PC-9 (cell line): ENCODE data around the gene SKP1. TPM values are rescaled to one million over a fixed set of nuclear protein-coding genes. Genes with fewer than 3 reads are reported as not detected.

ENCODE experiments used
- BruUV-seq: library from RNA; stranded (reverse); fragments of 400-500 nt; replicated peaks from 2 replicates; lab custom pipeline; 2021; lab: Mats Ljungman, UMichigan
- CTCF ChIA-PET: fragments of 300-600 bp; sonication (Branson Sonifier 250); formaldehyde crosslinking; loops from one replicate; lab custom pipeline; 2022; ENCODE audit warnings: antibody characterized with exemption; lab: Charles Lee
- POLR2A ChIA-PET: fragments of 300-600 bp; sonication (Branson Sonifier 250); formaldehyde crosslinking; loops from one replicate; lab custom pipeline; 2022; ENCODE audit warnings: antibody characterized with exemption; ENCODE audit not compliant: unreplicated experiment; lab: Charles Lee
- DNase-seq, 2 experiments: peaks; one replicate each; pipeline versions ENCODE4 v3.0.0 to v3.0.0-alpha.2; 2015 to 2022; ENCODE audit warnings: mixed read lengths in 1 of 2
- H2AFZ ChIP-seq: fragments of 200-600 bp; sonication (generic); 2 replicates; pipeline ENCODE4 v1.8.1; 2017; ENCODE audit warnings: antibody characterized with exemption
- H3F3A ChIP-seq: fragments of 200-600 bp; sonication (generic); 2 replicates; pipeline ENCODE4 v1.8.1; 2017; ENCODE audit warnings: antibody characterized with exemption, mild to moderate bottlenecking, low read depth; ENCODE audit not compliant: insufficient read depth
- H3K27ac ChIP-seq: fragments of 200-600 bp; sonication (generic); 2 replicates; pipeline ENCODE4 v1.6.1; 2016; ENCODE audit warnings: mixed run types
- H3K27me3 ChIP-seq: fragments of 200-600 bp; sonication (generic); 2 replicates; pipeline ENCODE4 v1.6.1; 2016; ENCODE audit warnings: low read depth, mixed run types; ENCODE audit not compliant: insufficient read depth
- H3K36me3 ChIP-seq: fragments of 200-600 bp; sonication (generic); 2 replicates; pipeline ENCODE4 v1.6.1; 2016; ENCODE audit warnings: low read depth, mixed run types
- H3K4me1 ChIP-seq: fragments of 200-600 bp; sonication (generic); replicated peaks from 2 replicates; pipeline ENCODE4 v1.6.1; 2016; ENCODE audit warnings: mixed run types; ENCODE audit not compliant: insufficient read depth
- H3K4me2 ChIP-seq: fragments of 200-600 bp; sonication (generic); 2 replicates; pipeline ENCODE4 v1.6.1; 2017; ENCODE audit warnings: mixed run types
- H3K4me3 ChIP-seq: fragments of 200-600 bp; sonication (generic); 2 replicates; pipeline ENCODE4 v1.6.1; 2016; ENCODE audit warnings: mixed run types
- H3K79me2 ChIP-seq: fragments of 200-600 bp; sonication (generic); 2 replicates; pipeline ENCODE4 v1.6.1; 2017; ENCODE audit warnings: low read depth, mixed run types
- H3K9me2 ChIP-seq: fragments of 200-600 bp; sonication (generic); 2 replicates; pipeline ENCODE4 v1.8.1; 2017; ENCODE audit warnings: mild to moderate bottlenecking; ENCODE audit not compliant: insufficient read depth
- H3K9me3 ChIP-seq: fragments of 200-600 bp; sonication (generic); 2 replicates; pipeline ENCODE4 v1.8.1; 2016; ENCODE audit warnings: low read depth; ENCODE audit not compliant: insufficient read depth
- H4K20me1 ChIP-seq: fragments of 200-600 bp; sonication (generic); 2 replicates; pipeline ENCODE4 v1.8.1; 2017; ENCODE audit not compliant: insufficient read depth
- CTCF ChIP-seq: fragments of 200-600 bp; sonication (generic); conservative IDR thresholded peaks from 2 replicates; pipeline ENCODE4 v1.6.1; 2017; ENCODE audit warnings: mixed run types, antibody characterized with exemption, mild to moderate bottlenecking, moderate library complexity
- EZH2 ChIP-seq: fragments of 200-600 bp; sonication (generic); IDR thresholded peaks from 2 replicates; pipeline ENCODE4 v1.8.0; 2017; ENCODE audit warnings: antibody characterized with exemption, low read depth
- intact Hi-C: fragments of 100-400 bp; cut with micrococcal nuclease; formaldehyde crosslinking; loops from one replicate; pipeline ENCODE4 v1.10.0; 2022; ENCODE audit not compliant: unreplicated experiment
- total RNA-seq: library from RNA; stranded (reverse); gene quantifications from 2 replicates; pipeline ENCODE4 v1.2.3, GENCODE V29; 2021

The SKP1 gene
- total RNA-seq, 1 experiment from 2014 or later, result 409 TPM

GRCh38 chr5:134203630-134204029 is 26.9 kb upstream of the SKP1 start:
- Histone ChIP-seq H3K4me1 (no peaks in the 10 kb centered on the region), H2AFZ (no peak overlapping the region), H3K27ac (no peak overlapping the region), H3F3A (peaks cover 33% of the 10 kb centered on the region), H3K36me3 (peaks cover 51% of the 10 kb centered on the region), H3K9me2 (no peaks in the 10 kb centered on the region), H3K4me3 (no peak overlapping the region), H3K9me3 (no peaks in the 10 kb centered on the region), H3K79me2 (peaks cover 80% of the 10 kb centered on the region), H3K27me3 (no peaks in the 10 kb centered on the region), H3K4me2 (no peak overlapping the region), H4K20me1 (peaks cover 75% of the 10 kb centered on the region)
- POLR2A ChIA-PET, result interaction anchor here (0.6 kb wide), 1 partner anchor 466 kb away, joined by 3 read pairs; no protein-coding TSS in a partner anchor
- no peak for DNase-seq
- no peak for TF ChIP-seq EZH2
- no peak for TF ChIP-seq CTCF
- CTCF ChIA-PET, result interaction anchor here (0.5 to 0.6 kb wide), 2 partner anchors 17 to 88 kb away, joined by 3 to 4 read pairs; no protein-coding TSS in a partner anchor
- intact Hi-C loops, result no loop called here
- BruUV-seq, result no TSS peak

- H3K36me3 ChIP-seq, result peaks cover 39% of the 10 kb centered on the region
- POLR2A ChIA-PET, result no interaction called here
- H3K79me2 ChIP-seq, result peaks cover 16% of the 10 kb centered on the region; the same call in 1 of the 2 replicates
- no peaks in the 10 kb centered on the region for H3K9me3 ChIP-seq
- intact Hi-C loops, result no loop called here
- DNase-seq, result no peak
- no peak overlapping the region for H2AFZ ChIP-seq
- no peaks in the 10 kb centered on the region for H3K27me3 ChIP-seq
- no peak overlapping the region for H3K4me3 ChIP-seq
- H3K27ac ChIP-seq, result no peak overlapping the region
- CTCF ChIA-PET, result interaction anchor here (0.6 kb wide), 1 partner anchor 24 kb away, joined by 3 read pairs; no protein-coding TSS in a partner anchor
- BruUV-seq, result no TSS peak
- no peaks in the 10 kb centered on the region; the same call in 1 of the 2 replicates for H3K9me2 ChIP-seq
- no peak for TF ChIP-seq EZH2
- no peak for TF ChIP-seq CTCF
- peaks cover 57% of the 10 kb centered on the region for H3F3A ChIP-seq
- no peak overlapping the region for H3K4me2 ChIP-seq
- H4K20me1 ChIP-seq, result peaks cover 11% of the 10 kb centered on the region; the same call in 1 of the 2 replicates
- no peaks in the 10 kb centered on the region for H3K4me1 ChIP-seq
These were observed 18.9 kb upstream of the SKP1 start for GRCh38 chr5:134195666-134196065.

- Histone ChIP-seq H2AFZ (no peak overlapping the region), H3K9me2 (no peaks in the 10 kb centered on the region; the same call in 1 of the 2 replicates), H4K20me1 (no peaks in the 10 kb centered on the region), H3K4me1 (no peaks in the 10 kb centered on the region), H3K4me3 (no peak overlapping the region), H3K4me2 (no peak overlapping the region), H3K79me2 (no peaks in the 10 kb centered on the region), H3K9me3 (no peaks in the 10 kb centered on the region), H3K27me3 (no peaks in the 10 kb centered on the region), H3K27ac (no peak overlapping the region), H3K36me3 (no peaks in the 10 kb centered on the region), H3F3A (peaks cover 25% of the 10 kb centered on the region)
- ChIA-PET POLR2A (interaction anchor here (0.7 kb wide), 1 partner anchor 37 kb away, joined by 11 read pairs; the partner anchor contains the start of gene PPP2CA), CTCF (no interaction called here)
- intact Hi-C loops, result no loop called here
- BruUV-seq, result no TSS peak
- TF ChIP-seq EZH2 (no peak), CTCF (no peak)
- DNase-seq, result no peak
These were observed 12.3 kb upstream of the SKP1 start for GRCh38 chr5:134189031-134189430.
